GM19023 (cell line): Measurements from ENCODE around the gene PCDHA1.

ENCODE experiments used
- ATAC-seq: cut with Tn5 transposase; IDR thresholded peaks from one replicate; pipeline ENCODE4 v1.9.1; 2021; ENCODE audit warnings: mild to moderate bottlenecking, moderate library complexity; ENCODE audit not compliant: unreplicated experiment

PCDHA1 gene

GRCh38 chr5:140986117-140986521 is 200.2 kb downstream of the PCDHA1 start:
- no peak for ATAC-seq

DNA sequence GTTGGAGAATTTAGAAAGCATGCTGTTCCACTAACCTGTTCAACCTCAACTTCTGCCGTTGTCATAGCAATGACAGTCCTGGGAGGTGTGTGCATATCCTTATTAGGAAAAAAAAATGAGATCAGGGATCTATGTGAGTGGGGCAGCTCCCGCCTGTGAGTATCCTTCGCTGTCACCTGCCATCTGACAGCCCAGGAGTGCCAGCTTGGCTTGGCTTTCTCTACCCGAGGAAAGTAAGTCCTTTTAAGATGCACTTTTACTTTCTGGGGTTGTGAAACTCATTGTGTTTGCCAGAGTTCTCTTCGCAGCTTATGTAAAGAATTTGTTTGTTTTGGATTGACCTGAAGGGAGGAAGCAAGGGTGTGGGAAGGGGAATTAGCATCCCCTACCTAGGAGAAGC is 202.2 kb downstream of the PCDHA1 start:
- ATAC-seq: no peak

GRCh38 chr5:140988608-140989007 is 202.7 kb downstream of the PCDHA1 start:
- no peak for ATAC-seq

- no peak for ATAC-seq
Measured at GRCh38 chr5:140989254-140990020, 203.5 kb downstream of the PCDHA1 start.

DNA sequence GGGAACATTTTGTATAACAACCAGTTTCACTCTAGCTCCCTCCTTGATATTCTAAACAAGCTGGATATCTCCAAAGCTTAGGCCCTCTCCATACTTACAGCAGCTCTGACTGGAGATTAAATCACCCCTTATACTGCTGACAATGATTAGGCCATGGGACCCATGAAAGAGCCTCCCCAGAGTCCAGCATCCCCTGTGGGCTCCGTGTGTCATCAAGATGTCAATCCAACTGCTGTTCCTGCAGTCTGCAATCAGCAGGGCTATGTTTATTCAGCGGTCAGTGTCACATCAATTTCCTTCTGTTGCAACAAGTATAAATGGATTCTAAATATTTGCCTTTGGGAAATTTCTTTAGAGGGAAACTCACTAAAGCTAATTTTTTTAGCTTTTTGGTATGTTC is 206.9 kb downstream of the PCDHA1 start:
- ATAC-seq: no peak

DNA sequence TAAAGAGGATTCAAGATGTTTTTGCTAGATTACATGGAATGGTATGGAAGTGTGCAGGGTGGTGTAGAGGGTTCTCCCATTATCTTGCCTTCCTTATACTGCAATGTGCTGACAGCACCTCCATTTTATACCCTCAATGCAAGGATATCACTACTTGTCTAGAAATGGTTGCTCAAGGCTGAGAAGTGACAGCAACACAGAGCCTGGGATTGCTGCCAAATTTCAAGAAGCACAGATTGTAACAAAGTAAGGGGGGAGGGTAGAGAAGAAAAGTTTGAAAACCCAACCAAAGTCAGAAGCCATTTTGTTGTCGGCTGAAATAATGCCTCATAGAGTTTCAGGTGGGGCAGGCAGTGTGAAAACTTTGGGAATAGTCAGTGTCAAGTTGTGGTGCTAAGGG is 210.1 kb downstream of the PCDHA1 start:
- ATAC-seq: no peak

GRCh38 chr5:140998921-140999410 is 213.0 kb downstream of the PCDHA1 start:
- no peak for ATAC-seq

DNA sequence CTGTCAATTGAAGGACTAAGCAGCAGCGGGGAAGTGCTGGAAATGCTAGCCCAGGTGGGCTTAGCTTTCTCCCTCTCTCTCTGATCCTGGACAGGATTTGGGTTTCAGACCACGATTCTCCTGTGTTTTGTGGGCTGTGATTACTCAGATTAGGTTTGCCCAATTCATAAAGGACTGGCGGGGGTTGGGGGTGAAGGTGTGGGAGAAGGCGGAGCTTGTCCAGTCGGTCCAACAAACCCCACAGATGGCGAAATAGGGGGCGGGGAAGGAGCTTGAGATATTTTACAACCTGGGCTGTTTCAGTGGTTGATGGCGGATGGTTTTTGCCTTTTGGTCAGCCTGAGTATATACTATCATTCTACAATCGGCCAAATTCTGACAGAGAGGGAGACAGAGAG is 215.5 kb downstream of the PCDHA1 start:
- ATAC-seq: no peak

DNA sequence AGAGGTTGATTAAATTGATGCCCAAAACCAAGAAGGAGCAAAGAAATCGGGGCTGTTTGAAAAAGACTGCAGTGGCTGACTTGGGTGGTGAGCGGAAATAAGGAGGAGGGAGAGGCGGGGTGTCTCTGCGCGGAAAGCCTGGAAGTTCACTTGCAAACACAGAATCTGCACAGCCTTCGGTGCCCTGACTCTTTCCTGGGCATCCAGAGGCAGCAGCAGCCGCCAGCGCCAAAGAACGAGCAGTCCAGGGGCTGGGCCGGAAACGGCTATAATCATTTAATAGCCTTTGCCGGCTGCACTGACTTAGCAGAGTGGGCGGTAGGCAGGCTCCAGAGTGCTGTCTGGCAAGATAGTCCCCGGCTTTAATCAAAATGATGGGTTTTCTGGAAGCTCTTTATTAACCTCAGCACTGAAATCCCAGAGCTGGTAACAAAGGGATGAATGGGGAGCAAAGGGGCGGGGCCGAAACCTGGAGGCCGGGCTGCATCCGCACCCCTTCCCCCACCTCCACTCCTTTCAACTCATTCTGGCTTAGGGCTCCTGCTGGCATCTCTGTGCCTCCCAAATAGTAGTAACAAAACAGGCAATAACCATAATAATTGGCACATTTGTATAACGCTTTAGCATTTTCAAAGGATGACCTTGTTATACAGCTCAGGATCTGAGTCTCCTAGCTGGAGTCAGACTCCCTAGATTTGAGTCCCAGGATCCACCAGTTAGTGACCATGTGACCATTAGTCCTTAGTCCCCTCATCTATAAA is 216.1 kb downstream of the PCDHA1 start:
- no peak for ATAC-seq

DNA sequence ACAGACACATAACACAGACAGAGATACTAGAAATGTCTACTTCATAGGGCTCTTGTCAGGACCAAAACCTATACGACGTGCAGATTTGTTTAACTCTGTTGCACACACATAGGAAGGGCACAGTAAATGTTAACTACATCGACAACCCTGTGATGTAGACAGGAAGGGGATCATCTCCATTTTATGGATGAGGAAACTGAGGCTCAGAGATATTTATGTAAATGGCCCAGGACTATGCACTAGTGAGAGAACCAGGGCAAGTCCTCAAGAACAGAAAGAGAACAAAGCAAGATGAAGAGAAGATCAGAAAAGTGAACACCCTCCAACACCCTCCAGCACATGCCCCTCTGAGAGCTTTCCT is 216.6 kb downstream of the PCDHA1 start:
- ATAC-seq: no peak

- no peak for ATAC-seq
Measured at GRCh38 chr5:141003031-141003430, 217.1 kb downstream of the PCDHA1 start.

- ATAC-seq: no peak
Measured at GRCh38 chr5:141003791-141004611, 218.1 kb downstream of the PCDHA1 start.

- ATAC-seq: no peak
Measured at GRCh38 chr5:141007791-141008190, 221.9 kb downstream of the PCDHA1 start.

DNA sequence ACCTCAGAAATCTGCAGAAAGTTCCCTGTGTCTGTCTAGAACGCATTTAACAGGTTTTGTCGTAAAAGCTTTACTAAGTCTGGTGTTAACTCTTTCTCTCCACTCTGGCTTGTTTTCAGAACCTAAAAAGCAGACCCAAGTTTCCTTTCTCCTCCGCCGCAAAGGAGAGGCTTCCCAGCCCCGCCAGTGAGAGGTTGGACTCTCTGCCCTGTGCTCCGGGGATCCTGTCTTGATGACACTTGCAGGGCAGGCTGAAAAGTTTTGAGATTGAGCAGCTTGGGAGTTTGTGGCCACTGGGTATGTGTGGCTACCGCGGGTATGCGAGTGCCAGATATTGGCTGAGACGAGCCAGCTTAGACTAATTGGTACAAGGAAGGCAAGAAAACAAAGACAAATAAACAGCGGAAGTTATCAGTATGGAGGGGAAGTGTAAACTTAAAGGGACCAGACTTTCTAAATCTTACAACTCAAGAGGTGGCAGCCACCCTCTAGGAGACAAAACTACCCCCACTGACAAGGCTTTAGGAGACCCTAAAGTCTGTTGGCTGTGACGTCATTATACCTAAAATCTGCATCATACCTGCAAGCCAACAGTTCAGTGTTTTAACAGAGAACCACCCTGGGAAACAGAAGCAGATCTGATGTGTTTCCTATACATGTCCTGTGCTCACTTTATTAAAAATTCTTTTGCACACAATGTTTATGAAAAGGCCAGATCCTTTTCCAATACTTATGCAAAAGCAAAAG is 224.3 kb downstream of the PCDHA1 start:
- no peak for ATAC-seq

GRCh38 chr5:141017943-141018342 is 232.0 kb downstream of the PCDHA1 start:
- ATAC-seq: no peak

GRCh38 chr5:141022384-141022783 is 236.4 kb downstream of the PCDHA1 start:
- ATAC-seq: no peak

DNA sequence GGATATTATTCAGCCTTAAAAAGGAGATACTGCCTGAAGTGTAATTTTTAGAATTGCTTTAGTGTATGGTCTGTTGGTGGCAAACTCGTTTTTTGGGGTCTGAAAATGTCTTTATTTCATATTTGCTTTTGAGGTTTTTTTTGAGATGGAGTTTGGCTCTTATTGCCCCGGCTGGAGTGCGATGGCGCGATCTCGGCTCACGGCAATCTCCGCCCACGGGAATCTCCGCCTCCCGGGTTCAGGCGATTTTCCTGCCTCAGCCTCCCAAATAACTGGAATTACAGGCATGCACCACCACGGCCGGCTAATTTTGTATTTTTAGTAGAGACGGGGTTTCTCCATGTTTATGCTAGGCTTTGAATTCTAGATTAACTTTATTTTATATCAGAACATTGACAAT is 245.1 kb downstream of the PCDHA1 start:
- ATAC-seq: no peak

DNA sequence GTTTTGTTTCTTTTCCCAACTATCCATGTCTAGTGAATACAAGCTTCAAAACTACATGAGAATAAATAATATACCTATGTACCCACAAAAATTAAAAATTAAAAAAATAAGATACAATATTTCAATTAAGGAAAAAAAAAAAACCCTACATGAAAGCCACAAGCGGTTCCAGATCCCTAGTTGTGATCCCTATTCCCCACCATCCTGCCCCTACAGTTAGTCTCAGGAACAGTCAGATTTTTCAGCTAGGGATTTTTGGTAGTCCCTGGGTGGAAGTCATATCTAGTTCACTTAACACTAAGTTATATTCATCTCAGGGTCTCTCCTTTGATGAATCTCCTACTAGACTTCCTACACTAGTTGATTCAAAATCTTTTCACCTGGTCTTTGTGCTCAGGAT is 246.7 kb downstream of the PCDHA1 start:
- no peak for ATAC-seq

GRCh38 chr5:141039061-141039460 is 253.1 kb downstream of the PCDHA1 start:
- no peak for ATAC-seq

DNA sequence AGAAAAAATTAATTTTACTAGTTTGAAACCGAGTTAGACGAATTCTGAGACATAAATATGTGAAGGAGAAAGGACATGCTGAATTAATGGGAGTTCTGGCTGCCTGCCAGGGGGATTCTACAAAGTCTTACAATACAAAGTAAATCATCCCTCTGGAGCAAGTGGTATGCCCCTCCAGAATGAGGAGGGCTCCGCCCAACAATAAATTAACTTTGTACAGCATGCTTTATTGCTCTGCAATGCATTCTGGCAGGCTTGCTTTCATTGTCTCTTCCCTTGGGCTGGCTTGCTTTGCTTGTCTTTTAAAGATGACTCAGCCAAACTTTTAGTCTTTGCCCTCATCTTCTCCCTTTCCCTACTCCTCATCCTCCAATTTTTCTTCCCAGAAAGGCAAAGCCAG is 253.6 kb downstream of the PCDHA1 start:
- no peak for ATAC-seq
